Cardiac muscle cell (in vitro differentiated cells and primary cell): ENCODE results near the gene GRK4. TPM values are rescaled to one million over a fixed set of nuclear protein-coding genes. Genes with fewer than 3 reads are reported as not detected.

ENCODE experiments used
- DNase-seq, 2 donors: peaks; one replicate each; pipeline versions ENCODE4 v3.0.0 to v3.0.0-alpha.2; 2010 to 2017; ENCODE audit warnings: low read depth in 1 of 2, low spot score in 1 of 2
- H3K27ac ChIP-seq: fragments of 200-600 bp; sonication (generic); 2 replicates; pipeline ENCODE4 v1.5.1; 2016
- H3K27me3 ChIP-seq: fragments of 200-600 bp; sonication (generic); 2 replicates; pipeline ENCODE4 v1.6.0; 2016; ENCODE audit warnings: control low read depth
- H3K36me3 ChIP-seq: fragments of 200-600 bp; sonication (generic); 2 replicates; pipeline ENCODE4 v1.5.1; 2016; ENCODE audit warnings: control low read depth
- H3K4me1 ChIP-seq: fragments of 200-600 bp; sonication (generic); 2 replicates; pipeline ENCODE4 v1.8.1; 2017; ENCODE audit warnings: low read depth, mild to moderate bottlenecking, mixed run types
- H3K4me3 ChIP-seq: fragments of 200-600 bp; sonication (generic); 2 replicates; pipeline ENCODE4 v1.5.1; 2016; ENCODE audit warnings: mild to moderate bottlenecking
- H3K9me3 ChIP-seq: fragments of 200-600 bp; sonication (generic); 2 replicates; pipeline ENCODE4 v1.5.1; 2017; ENCODE audit warnings: low read depth, mild to moderate bottlenecking, control low read depth
- polyA plus RNA-seq: library from polyadenylated mRNA; unstranded; fragments of >200 nt; fragmentation: Nextera tagmentation; extraction: Ambion mirVana; gene quantifications from 2 replicates; pipeline ENCODE4 v1.2.1, GENCODE V29; 2016
- total RNA-seq: library from RNA; depleted of rRNA; stranded (reverse); fragments of >200 nt; gene quantifications from 2 replicates; pipeline ENCODE4 v1.2.3, GENCODE V29; 2016
- TF ChIP-seq, protein P1 (sequence below): IDR thresholded peaks from 2 replicates; pipeline ENCODE4 v1.5.1; 2012; ENCODE audit warnings: low read depth, mild to moderate bottlenecking, low read length

GRK4 gene
- total and polyA plus RNA-seq, 2 experiments from 2014 or later, result 10.0 to 12.8 TPM

DNA sequence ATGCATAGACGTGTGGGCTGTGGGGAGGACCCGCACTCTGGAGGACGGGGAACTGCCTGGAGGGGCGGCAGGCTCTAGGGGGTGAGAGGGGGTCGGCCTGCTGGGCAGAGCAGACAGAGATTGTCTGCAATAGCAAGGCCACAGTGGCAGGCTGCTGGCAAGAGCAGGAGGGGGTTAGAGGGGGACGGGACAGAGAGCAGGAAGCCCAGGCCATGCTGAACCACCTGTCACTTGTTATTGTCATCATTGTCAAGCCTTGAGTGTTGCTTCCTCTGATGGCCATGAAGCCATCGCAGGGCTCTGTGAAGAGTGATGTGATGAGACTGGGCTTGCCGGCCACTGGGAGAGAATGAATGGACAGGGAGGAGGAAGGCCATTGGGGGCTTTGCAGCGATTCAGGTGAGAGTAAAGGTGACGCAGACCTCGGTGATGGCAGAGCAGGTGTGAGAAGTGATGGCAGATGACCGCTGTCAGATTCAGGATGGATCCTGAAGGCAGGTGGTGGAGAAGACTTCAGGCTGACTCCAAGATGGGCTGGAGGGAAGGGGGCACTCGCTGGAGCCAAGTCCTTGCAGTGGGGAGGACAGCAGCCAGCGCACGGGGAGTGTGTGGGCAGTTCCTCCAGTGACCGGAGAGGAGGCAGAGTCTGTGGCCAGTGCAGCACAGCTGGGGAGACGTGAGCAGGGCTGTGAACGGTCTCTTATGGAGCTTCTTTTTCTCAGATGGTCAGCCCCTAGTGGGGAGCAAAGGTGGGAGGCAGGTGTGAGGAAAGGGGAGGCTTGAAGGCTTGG lies 67.4 kb downstream of the GRK4 start:
- no peak for DNase-seq
- Histone ChIP-seq H3K36me3 (no peaks in the 10 kb centered on the region), H3K27me3 (no peaks in the 10 kb centered on the region), H3K9me3 (no peaks in the 10 kb centered on the region), H3K27ac (no peak overlapping the region), H3K4me3 (no peak overlapping the region), H3K4me1 (no peaks in the 10 kb centered on the region)
- TF ChIP-seq, protein P1, sequence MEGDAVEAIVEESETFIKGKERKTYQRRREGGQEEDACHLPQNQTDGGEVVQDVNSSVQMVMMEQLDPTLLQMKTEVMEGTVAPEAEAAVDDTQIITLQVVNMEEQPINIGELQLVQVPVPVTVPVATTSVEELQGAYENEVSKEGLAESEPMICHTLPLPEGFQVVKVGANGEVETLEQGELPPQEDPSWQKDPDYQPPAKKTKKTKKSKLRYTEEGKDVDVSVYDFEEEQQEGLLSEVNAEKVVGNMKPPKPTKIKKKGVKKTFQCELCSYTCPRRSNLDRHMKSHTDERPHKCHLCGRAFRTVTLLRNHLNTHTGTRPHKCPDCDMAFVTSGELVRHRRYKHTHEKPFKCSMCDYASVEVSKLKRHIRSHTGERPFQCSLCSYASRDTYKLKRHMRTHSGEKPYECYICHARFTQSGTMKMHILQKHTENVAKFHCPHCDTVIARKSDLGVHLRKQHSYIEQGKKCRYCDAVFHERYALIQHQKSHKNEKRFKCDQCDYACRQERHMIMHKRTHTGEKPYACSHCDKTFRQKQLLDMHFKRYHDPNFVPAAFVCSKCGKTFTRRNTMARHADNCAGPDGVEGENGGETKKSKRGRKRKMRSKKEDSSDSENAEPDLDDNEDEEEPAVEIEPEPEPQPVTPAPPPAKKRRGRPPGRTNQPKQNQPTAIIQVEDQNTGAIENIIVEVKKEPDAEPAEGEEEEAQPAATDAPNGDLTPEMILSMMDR, result no peak

DNA sequence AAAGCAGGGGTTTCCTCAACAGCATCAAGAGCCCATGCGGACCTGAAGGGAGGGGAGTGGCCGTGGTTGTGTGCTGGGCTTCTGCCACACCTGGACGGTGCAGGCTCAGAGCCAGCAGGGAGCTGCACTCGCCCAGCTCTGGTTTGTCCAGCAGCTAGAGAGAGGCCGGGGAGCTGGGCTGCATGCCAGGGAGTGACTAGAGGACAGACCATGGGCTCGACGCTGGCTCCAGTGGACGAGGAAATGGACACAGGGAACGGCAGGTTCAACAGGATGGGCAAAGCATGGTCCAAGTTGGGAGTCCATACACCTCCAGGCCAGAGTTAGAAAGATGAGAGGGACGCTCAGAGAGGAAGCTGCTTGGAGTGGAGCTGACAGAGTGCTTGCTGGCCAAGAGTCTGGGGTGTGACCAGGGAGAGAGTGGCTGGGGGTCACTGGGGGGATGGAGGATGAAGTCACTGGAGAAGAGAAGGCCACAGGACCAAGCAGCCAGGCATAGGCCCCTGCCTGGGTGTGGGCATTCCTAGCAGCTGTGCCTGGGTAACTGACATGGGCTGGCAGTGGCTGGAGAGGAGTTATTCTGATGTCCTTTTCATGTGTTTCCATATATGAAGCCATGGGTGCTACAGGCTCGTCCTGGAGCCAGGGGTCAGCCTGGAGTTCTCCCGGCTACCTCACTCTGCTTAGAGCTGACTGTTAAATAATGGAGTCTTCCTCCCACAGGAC lies 68.1 kb downstream of the GRK4 start:
- Histone ChIP-seq H3K4me3 (no peak overlapping the region), H3K36me3 (no peaks in the 10 kb centered on the region), H3K4me1 (no peaks in the 10 kb centered on the region), H3K27ac (no peak overlapping the region), H3K27me3 (no peaks in the 10 kb centered on the region), H3K9me3 (no peaks in the 10 kb centered on the region)
- DNase-seq, result peak in 1 of 2 donors; percentile 8
- TF ChIP-seq, protein P1, result no peak

DNA sequence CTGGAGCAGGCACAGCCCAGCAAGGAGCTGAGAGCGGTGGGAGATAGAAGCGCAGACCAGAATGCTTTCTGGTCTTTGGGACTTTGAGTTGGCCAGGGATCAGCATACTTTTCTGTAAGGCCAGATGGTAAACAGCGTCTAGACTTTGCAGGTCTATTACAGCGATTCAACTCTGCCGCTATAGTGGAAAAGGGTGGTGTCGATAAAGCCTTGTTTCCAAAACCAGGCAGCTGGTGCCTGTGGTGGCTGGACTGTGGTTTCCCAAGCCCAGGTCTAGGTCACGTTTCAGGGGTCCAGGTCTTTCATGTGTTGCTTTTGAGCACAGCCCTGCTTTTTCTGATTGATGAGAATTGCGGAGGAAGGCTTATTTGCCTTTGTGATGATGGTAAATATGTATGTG lies 70.9 kb downstream of the GRK4 start:
- Histone ChIP-seq H3K9me3 (no peaks in the 10 kb centered on the region), H3K36me3 (no peaks in the 10 kb centered on the region), H3K4me1 (peaks cover 9% of the 10 kb centered on the region), H3K4me3 (no peak overlapping the region), H3K27me3 (no peaks in the 10 kb centered on the region), H3K27ac (no peak overlapping the region)
- TF ChIP-seq, protein P1, result no peak
- no peak for DNase-seq

DNA sequence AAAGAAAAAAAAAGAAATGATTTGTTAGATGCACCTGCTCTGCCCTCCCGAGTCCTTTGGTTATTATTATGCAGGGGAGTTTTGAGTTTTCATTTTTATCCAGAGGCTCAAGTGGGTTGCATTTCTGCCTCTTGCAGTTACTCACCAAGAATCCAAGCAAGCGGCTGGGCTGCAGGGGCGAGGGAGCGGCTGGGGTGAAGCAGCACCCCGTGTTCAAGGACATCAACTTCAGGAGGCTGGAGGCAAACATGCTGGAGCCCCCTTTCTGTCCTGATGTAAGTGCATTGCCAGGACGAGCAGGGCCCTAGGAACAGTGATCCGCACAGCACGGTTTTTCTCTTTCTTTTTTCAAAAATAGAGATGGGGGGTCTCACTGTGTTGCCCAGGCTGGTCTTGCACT lies 71.9 kb downstream of the GRK4 start:
- H3K27ac ChIP-seq, result no peak overlapping the region
- H3K36me3 ChIP-seq, result no peaks in the 10 kb centered on the region
- no peaks in the 10 kb centered on the region for H3K9me3 ChIP-seq
- TF ChIP-seq, protein P1, result no peak
- H3K27me3 ChIP-seq, result no peaks in the 10 kb centered on the region
- DNase-seq, result no peak
- H3K4me1 ChIP-seq, result peaks cover 9% of the 10 kb centered on the region
- H3K4me3 ChIP-seq, result no peak overlapping the region

DNA sequence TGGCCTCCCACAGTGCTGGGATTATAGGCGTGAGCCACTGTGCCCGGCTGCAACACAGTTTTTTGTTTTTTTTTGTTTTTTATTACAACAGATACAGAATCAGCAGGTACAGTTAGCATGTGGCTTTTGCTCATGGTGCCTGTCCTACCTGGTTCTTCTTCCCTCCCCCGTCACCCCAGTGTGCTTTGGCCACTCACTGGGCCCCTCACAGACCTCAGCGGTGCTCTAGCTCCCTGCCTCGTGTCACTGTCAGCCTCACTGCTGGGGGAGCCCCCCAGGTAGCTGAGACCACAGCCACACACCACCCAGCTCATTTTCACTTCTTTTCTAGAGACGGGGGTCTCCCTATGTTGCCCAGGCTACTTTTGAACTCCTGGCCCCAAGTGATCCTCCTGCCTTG lies 72.3 kb downstream of the GRK4 start:
- Histone ChIP-seq H3K27ac (no peak overlapping the region), H3K36me3 (no peaks in the 10 kb centered on the region), H3K27me3 (no peaks in the 10 kb centered on the region), H3K4me1 (peaks cover 9% of the 10 kb centered on the region), H3K9me3 (no peaks in the 10 kb centered on the region), H3K4me3 (no peak overlapping the region)
- DNase-seq, result no peak
- TF ChIP-seq, protein P1, result no peak
